Stimulated activated CD8-positive, alpha-beta memory T cell treated with anti-CD3 and anti-CD28 coated beads, Interleukin-7, amount 100 ng/mL, for 48 hours (primary cell): ENCODE data around the gene RNF182.
"Not testable (repeated sequence)": the region's sequence is repeated elsewhere in the genome, so short reads cannot be mapped to it uniquely, and the experiment has no call there.

Experiments
- DNase-seq, 2 donors: peaks; one replicate each; pipeline ENCODE4 v3.0.0-alpha.2; 2020; ENCODE audit warnings: low read depth in 1 of 2; ENCODE audit errors: extremely low read depth in 1 of 2

RNF182 gene, protein sequence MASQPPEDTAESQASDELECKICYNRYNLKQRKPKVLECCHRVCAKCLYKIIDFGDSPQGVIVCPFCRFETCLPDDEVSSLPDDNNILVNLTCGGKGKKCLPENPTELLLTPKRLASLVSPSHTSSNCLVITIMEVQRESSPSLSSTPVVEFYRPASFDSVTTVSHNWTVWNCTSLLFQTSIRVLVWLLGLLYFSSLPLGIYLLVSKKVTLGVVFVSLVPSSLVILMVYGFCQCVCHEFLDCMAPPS

DNA sequence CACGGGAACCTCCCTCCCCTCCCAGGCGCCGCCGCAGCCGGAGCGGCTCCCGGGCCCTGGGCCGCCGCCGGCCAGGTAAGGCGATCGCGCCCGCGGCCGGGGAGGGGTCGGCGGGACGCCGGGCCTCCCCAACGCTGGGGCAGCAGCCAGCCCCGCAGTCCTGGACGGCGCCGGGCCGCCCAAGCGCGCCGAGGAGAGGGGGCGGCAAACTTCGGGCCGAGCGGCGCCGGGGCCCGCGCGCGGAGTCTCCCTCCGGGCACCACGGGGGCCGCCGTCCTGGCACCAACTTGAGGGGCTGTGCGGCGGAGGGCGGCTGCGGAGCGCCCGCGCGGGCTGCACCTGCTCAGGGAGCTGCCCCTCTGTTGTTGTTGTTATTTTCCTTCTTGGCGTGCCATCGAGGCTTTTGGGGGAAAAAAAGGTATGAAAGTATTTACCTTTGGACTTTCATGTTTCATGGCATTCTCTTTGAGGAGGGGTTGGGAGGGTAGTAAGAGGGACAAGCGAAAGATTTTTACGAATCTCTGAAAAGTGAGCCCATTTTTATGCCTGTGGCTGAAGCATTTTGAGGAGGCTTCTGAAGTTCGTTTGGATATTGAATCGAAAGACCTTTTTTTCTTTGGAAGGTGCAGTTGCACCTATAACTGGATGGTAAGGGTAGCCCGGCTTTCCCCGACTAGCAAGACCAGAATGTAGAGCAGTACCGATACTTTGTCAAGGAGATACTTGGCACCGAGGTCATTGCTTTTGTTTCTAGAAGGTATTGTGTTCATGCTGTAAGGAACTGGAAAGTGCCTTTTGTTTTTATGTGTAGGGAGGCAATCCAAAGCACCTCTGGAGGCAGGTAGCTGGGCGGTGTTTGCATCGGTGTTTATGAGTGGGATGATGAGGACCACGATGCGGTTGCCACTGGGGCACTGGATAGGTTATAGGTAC lies at the start of gene RNF182:
Gene RNF182, plus strand, starts transcription at position 4 of the 933 bp plus-strand sequence. CDS start 52,168 bp downstream, outside the sequence.
- DNase-seq = peak in 1 of 2 donors; percentile 11

DNA sequence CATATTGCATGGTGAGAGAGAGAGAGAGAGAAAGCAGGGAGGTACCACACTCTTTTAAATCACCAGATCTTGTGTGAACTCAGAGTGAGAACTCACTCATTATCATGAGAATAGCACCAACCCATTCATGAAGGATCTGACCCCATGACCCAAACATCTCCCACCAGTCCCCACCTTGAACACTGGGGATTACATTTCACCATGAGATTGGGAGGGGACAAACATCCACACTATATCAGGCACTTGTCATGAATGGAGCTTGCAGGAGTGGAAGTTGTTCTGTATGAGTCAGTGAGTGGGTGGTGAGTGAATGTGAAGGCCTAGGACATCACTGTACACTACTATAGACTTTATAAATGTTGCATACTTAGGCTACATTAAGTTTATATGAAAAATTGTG lies 47.7 kb upstream of the RNF182 start:
- no peak for DNase-seq

DNA sequence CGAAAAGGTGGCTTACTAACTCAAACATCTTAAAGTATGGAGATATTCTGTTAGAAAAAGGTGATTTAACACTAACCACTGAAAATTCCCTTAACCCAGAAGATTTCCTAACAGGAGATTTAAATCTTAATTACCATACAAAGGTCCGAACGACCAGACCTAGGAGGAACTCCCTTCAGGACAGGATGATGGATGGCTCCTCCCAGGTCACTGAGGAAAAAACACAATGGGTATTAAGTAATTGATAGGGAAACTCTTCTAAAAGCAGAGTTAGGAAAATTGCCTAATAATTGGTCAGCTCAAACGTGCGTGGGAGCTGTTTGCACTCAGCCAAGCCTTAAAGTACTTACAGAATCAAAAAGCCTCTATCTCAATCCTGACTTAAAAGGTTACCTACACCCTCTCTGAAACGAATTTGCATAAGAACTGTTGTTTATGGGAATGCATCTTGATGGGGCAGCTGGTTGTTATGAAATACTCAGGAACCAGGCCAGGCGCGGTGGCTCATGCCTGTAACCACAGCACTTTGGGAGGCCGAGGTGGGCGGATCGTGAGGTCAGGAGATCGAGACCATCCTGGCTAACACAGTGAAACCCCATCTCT lies 44.6 kb upstream of the RNF182 start:
- DNase-seq = not testable (repeated sequence)

DNA sequence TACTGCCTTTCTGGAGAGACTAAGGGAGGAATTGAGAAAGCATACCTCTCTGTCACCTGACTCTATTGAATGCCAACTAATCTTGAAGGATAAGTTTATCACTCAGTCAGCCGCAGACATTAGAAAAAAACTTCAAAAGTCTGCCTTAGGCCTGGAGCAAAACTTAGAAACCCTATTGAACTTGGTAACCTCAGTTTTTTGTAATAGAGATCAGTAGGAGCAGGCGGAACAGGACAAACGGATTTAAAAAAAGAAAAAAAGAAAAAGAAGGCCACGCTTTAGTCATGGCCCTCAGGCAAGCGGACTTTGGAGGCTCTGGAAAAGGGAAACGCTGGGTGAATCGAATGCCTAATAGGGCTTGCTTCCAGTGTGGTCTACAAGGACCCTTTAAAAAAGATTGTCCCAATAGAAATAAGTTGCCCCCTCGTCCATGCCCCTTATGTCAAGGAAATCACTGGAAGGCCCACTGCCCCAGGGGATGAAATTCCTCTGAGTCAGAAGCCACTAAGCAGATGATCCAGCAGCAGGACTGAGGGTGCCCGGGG lies 43.1 kb upstream of the RNF182 start:
- no peak for DNase-seq

DNA sequence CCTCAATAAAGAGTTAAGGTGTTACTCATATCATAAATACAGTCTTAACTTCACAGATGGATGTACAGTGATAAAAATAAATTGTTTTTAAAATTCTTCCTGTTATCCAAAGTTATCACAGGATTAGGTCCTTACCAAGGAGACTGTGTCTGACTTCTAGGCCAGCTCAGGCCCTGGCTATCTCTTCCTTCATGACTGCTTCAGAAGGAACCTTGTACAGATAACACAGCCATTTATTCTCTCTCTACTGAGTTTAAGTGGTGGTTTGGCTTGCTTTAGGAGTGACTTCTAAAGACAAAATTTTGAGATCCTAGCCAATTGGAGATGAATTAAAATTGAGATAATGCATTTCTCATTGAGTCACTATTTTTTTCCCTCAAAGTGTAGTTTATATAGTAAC lies 40.8 kb upstream of the RNF182 start:
- DNase-seq = no peak

DNA sequence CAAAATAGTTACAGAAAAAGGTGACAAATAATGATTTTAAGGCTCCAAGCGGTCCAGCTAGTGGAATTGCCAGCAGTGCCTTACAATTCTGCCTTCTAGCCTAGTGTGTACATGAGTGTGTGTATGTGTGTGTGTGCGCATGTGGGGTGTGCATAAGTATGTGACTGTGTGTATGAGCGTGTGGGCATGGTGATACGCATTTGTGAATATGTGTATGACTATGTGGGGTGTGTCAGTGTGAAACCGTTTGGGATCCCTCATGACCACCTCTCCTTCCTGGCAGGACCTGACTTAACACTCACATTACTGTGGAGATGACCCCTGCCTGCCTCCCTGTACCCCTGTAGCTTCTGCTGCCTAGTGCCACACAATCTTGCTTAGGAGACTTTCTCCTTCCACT lies 40.4 kb upstream of the RNF182 start:
- no peak for DNase-seq

DNA sequence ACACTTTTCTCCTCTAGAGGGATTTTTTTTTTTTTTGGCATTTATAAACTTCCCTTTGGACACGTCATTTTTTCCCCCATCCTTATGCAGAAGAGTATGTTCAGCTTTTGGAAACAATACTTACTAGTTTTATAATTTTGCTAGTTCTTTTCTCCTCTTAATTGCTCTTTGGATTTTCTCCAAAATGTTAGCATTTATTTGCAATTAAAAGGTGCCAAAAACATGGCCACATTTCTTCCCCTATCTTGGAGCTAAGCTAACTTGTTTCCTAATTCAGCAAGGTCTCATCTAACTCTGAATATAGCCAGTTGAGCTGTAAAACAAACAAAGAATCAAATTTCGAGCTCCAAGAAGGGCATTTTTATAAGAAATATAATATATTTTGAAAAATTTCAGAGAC lies 39.2 kb upstream of the RNF182 start:
- DNase-seq = no peak

DNA sequence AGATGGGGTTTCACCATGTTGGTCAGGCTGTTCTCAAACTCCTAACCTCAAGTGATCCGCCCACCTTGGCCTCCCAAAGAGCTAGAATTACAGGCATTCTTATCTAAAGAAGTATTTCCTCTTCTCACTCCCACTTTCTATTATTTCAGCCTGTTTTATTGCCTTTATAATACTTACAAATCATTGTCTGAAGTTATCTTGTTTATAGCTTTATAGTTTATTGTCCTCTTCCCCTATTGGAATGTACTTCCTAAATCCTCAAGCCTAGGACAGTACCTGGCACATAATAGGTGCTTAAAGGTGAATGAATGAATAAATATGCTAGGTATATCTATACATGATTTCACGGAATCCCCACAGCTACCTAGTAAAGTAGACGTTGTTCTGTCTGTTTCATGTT lies 37.8 kb upstream of the RNF182 start:
- DNase-seq = no peak

DNA sequence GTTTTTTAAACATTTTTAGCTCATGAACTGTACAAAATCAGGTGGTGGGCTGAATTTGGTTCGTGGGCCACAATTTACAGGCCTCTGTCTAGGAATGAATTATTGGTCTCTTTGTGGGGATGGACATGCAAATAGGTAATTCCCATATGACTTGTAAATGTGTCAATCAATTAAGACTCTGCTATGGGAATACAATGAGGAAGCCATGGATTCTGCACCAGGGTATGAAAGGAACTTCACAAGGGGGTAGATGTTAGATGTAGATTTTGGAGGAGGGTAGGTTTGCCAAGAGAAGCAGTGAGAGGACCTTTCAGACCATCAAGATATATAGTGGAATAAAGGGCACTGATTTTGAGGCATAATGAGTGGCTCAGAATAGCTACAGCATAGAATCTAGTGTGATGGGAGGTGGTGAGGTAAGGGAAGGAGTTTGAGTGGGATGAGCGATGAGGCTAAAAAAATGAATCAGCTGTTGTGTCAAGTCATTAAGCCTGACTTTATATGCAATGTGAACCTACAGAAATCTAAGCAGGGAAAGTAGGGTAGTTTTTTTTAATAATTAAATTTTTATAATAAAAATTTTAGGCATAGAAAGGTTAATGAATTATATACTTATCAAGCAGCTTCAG lies 32.6 kb upstream of the RNF182 start:
- no peak for DNase-seq

DNA sequence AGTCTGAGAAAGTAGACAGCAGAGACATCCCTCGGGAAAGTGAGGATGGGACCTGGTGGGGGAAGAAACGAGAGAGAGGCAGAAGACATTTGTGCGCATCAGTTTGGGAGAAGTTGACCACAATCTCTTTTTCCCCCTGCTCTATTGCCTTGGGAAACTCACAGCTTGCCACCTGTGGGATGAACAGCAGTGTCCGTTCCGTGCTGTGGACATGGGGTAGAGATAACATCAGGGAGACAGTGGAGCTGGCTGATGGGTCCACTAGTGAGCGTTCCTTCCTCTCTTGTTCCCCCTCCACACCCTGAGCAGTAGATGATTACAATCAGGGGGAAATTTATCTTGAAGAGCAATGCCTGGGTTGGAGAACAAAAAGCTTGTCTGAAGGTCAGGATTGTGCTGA lies 21.8 kb upstream of the RNF182 start:
- no peak for DNase-seq

DNA sequence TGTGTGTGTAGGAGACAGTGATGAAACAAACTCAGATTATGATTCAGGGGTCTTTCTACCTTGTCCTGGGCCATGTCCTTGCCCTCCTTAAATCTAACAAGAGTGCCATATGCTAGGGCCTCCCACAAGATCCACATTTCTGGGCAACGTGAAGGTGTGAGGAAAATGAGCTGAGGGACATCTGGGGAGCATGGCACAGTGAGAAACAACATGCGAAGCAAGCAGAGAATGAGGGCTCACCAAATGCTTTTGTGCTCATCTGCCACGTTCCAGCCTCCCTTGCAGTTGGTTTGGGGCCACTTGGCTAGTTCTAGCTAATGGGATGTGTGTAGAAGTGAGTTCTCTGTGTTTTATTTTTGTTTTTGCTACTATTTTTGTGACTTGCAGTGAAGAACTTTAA lies 21.4 kb upstream of the RNF182 start:
- DNase-seq = no peak

DNA sequence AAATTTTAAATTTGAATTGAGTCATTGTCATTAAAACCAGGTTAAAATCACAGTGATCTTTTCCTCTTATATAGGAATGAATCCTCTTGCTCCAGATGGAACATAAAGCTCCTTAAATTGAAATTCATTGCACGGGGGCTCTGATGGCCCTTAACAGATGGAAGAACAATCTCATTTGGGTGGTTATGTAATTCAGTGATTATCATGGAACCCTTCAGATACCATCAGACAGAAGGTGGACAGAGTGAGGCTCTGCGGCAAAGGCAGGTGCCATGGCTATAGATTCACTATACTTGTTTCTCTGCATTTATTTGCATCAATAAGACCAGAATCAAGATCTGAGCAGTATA lies 17.8 kb upstream of the RNF182 start:
- no peak for DNase-seq

DNA sequence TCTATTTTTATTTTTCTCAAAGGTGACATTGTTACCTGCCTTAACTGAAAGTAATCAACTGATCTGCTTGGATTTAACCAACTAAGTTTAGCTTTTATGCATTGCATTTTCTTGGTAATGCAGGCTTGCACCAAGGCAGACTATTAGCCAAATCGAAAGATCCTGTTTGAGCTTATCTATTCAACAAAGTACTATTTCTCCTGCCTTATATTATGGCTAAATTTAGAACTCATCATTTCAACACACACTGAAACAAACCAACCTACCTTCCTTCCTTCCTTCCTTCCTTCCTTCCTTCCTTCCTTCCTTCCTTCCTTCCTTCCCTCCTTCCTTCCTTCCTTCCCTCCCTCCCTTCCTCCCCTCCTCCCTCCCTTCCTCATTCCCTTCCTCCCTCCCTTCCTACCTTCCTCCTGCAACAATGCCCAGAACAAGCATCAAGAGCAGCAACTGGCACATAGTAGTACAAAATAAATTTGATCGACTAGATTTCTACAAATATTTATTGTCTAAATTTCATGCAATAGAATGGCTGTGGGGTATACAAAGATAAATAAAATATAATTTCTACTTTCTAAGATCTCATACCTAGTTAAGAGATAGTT lies 17.0 kb upstream of the RNF182 start:
- DNase-seq = no peak

DNA sequence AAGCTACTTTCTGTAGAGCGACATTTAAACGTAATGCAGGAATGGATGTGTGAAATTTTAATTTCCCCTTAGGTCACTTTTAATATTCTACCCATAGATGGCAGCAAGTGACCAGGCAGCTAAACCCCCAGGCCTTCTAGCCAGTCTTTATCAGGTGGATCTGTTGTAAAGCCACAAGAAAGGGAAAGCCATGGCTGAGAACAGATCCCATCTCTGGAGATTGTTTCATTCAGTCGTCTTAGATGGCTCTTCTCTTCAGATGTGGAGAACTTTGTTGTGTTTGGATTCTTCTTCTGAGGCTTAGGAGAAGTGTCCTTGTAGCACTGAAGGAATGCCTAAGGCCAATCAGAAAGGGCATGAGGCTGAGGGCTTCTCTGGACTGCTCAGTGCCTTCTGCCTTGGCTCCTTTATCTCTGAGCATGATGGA lies 15.8 kb upstream of the RNF182 start:
- DNase-seq = peak in 1 of 2 donors; percentile 18

DNA sequence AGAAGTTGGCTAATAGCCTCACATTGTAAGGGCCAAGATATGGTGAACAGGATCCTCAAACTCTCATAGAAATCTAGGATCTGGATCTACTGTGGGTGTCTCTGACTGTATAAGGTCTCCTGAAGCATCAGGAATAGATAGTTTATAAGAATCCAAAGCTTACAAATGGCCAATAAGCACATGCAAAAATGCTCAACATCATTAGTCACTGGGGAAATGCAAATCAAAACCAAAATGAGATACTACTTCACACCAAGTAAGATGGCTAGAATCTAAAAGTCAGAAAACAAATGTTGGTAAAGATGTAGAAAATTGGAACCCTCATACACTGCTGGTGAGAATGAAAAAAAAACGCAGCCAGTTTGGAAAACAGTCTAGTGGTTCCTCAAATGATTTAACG lies 14.3 kb upstream of the RNF182 start:
- DNase-seq = no peak

DNA sequence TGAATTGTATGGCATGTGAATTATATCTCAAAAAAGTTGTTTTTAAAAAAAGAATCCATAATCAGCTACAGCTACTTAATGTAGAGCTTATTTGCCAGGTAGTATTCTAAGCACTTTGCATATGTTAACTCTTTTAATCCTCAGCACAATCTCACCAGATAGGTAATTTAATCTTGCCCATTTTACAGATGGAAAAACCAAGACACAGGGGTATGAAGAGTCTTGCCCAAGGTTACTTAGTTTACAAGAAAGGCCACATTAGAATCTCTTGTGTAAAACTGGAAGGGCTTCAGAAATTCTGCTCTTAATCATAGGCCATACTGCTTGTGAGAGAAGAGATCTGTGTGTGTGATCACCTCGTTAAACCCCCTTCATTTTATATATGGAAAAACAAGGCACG lies 13.4 kb upstream of the RNF182 start:
- DNase-seq = no peak

DNA sequence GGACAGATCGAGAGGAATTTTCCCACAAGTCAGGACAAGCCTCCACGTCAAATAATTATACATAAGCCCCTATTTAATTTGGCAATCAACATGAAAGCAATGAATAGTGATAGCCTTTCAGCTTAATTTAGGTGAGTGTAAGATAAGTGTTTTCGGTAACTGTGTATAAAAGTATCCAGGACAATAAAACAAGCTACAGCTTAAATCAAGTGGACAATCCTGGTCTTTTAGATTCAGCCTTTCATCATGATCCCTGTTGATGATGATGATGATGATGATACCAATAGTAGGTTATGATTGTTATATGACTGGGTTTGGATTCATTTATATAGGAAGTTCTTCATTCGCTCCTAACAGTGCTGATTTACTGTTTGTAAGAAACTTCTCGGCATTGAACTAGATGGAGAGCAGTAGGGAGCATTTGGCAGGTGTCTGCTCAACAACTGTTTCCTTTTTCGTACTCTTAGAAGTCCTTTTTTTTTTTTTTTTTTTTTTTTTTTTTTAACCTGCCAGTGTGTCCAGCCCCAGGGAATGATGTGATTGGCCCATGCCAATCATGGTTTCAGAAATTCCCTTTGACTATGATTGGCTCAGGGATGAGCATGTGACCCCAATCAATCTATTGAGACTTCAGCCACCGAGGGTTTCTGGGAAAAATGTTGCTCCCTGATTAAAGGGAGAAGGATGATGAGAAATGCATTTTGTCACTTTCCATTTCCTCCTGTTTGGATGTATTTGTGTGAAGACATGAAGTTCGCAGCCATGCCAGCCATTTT lies 11.3 kb upstream of the RNF182 start:
- DNase-seq = no peak

DNA sequence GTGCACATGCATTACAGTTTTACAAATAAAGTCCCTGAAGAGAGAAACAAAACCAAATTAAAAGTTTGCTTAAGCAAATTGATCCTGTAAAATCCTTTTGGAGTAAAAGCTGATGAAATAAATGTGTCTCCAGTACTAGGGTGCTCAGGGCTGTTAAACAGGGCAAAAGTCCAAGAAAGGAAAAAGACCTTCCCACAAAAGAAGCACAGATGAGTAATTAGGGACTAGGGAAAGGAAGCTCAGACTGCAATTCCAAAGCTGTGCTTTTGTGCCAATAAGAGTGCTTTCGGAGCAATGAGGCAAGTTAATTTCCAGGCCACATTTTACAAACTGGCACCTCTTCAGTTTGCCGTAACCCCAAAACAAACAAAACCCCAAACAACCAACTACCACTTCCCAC lies 10.4 kb upstream of the RNF182 start:
- no peak for DNase-seq

DNA sequence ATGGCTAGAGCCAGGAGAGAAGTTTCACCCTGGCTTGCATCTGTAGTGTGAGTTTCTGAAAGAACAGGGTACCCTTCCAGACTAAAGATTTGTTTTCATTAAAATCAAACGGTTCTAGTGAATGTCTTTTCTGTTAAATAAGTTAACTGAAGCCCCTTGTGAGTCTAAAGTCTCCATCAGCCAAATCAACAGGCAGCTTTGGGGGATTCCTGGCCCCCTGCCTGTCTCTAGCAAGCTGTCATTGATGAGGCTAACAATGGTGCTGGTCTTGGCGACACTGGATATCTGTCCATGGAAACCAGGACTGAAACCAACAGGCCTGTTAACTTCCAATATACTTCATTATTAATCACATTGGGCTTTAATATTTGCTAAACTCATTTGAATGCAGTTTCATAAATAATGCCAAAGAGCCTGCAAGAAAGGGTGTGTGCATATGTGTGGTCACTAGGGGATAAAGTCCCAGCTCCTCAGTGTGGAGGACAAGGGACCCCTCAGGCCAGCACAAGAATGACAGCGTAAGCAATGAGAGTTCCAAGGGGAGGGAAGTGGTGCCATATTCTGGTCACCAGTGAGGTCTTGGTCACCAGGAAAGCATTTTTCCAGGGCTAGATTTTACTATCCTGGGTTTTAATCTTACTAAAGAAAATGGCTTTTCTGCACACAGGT lies 9.1 kb upstream of the RNF182 start:
- DNase-seq = no peak
